ENCODE data around the gene WASF2.
"Not testable (repeated sequence)": the region's sequence is repeated elsewhere in the genome, so short reads cannot be mapped to it uniquely, and the experiment has no call there.

The WASF2 gene

DNA sequence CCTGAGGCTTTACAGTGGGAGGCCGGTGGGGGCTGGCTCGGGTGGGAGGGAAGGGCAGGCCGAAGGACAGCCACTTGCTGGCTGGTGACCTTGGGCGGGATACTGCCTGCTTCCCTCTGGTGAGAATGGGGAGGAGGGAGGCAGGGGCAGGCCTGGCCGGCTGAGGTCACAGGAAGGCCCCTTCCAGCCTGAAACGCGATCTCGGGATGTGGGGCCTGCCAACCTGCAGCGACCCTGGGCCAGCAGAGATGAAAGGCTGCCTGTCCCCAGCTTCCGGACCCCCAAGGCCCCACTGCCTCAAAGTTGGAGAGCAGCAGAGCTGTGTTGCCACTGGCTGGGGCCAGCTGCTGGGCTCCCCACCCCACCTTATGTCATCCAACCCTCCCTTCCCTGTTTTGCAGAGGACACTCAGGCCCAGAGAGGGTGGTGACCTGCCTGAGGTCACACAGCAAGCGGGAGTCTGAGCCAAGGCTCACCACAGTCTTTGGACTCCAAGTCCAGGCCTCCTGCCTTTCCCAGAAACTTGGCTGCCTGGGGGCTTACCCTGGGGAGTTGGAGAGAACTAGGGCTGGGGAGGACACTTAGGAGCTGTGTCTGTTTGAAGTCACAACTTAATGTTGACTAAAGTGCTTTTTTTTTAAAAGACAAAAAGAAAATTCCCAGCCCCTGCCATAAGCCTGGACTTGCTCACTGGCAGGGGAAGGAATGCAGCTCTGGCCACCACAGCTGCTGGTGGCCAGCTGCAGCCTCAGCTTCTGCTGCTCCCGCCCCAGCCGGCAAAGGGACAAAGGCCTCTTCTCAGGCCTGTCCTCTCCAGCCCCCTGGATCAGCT lies 14.8 kb upstream of the WASF2 start:
- H3K27ac ChIP-seq (ENCODE audit: low read depth, low read length, poor library complexity, severe bottlenecking) = peak overlapping the region; percentile 75
- peak overlapping the region; percentile 69; the same call in 1 of the 2 replicates for H2AFZ ChIP-seq (ENCODE audit: low read length)
- no peaks in the 10 kb centered on the region for H3F3A ChIP-seq (ENCODE audit: insufficient read depth, low read length)
- no peak overlapping the region; the same call in 1 of the 2 replicates for H3K9ac ChIP-seq (ENCODE audit: low read length)
- no peak overlapping the region for H3K4me2 ChIP-seq (ENCODE audit: low read length)
- H3K9me3 ChIP-seq (ENCODE audit: low read length) = no peaks in the 10 kb centered on the region
- H4K20me1 ChIP-seq (ENCODE audit: insufficient read depth, low read length) = no peaks in the 10 kb centered on the region
- no peaks in the 10 kb centered on the region for H3K27me3 ChIP-seq (ENCODE audit: insufficient read depth, low read length)
- no peaks in the 10 kb centered on the region for H3K9me2 ChIP-seq (ENCODE audit: low read depth, low read length)
- no peaks in the 10 kb centered on the region for H3K79me2 ChIP-seq (ENCODE audit: insufficient read depth, low read length)
- no peaks in the 10 kb centered on the region for H3K36me3 ChIP-seq (ENCODE audit: insufficient read depth, low read length)
- TF ChIP-seq, protein P1, sequence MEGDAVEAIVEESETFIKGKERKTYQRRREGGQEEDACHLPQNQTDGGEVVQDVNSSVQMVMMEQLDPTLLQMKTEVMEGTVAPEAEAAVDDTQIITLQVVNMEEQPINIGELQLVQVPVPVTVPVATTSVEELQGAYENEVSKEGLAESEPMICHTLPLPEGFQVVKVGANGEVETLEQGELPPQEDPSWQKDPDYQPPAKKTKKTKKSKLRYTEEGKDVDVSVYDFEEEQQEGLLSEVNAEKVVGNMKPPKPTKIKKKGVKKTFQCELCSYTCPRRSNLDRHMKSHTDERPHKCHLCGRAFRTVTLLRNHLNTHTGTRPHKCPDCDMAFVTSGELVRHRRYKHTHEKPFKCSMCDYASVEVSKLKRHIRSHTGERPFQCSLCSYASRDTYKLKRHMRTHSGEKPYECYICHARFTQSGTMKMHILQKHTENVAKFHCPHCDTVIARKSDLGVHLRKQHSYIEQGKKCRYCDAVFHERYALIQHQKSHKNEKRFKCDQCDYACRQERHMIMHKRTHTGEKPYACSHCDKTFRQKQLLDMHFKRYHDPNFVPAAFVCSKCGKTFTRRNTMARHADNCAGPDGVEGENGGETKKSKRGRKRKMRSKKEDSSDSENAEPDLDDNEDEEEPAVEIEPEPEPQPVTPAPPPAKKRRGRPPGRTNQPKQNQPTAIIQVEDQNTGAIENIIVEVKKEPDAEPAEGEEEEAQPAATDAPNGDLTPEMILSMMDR (IDR thresholded peaks at IDR 0.05; ENCODE audit: low read length) = no peak
- no peak for TF ChIP-seq EZH2 (IDR thresholded peaks at IDR 0.05; ENCODE audit: borderline replicate concordance, low read length)
- peaks cover 43% of the 10 kb centered on the region for H3K4me1 ChIP-seq (ENCODE audit: insufficient read depth, low read length, severe bottlenecking)
- H3K4me3 ChIP-seq (ENCODE audit: low read depth, low read length, poor library complexity, severe bottlenecking) = no peak overlapping the region

DNA sequence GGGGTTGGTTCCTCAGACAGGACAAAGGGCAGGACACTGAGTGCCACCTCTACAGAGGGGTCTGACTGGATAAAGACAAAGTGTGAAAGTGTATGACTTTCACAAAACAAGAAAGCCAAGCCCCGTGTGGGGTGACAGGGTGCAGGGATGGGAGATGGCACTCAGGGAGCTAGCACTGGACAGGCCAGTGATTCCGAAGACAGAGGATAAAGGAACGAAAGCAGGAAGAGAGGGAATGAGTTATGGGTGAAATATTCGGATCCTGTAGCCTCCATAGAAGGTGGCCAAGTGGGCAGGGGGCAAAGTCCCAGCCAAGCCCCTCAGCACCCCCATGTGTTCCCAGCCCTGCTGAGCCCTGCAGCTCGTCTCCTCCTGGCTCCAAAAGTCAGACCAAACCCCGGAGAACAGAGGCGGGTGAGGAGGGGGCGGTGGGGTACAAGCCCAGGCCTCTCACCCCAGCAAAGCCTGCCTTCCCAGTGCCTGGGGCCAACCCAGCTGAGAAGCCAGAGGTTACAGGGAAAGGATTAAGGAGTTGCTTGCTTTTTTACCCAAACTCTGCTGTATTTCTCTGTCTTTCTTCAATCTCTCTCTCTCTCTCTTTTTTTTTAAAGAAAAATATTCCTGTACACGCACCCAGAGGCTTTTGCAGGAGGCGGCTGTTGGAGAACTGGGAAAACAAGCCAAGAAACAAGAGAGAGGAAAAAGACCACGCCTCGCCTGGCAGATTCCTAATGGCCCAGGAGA lies 14.0 kb upstream of the WASF2 start:
- Histone ChIP-seq H3K9ac (ENCODE audit: low read length) (no peak overlapping the region; the same call in 1 of the 2 replicates), H3K9me3 (ENCODE audit: low read length) (peaks cover 3% of the 10 kb centered on the region; the same call in 1 of the 2 replicates), H4K20me1 (ENCODE audit: insufficient read depth, low read length) (no peaks in the 10 kb centered on the region), H3K4me1 (ENCODE audit: insufficient read depth, low read length, severe bottlenecking) (peaks cover 40% of the 10 kb centered on the region), H3K4me2 (ENCODE audit: low read length) (no peak overlapping the region), H3K9me2 (ENCODE audit: low read depth, low read length) (no peaks in the 10 kb centered on the region), H3F3A (ENCODE audit: insufficient read depth, low read length) (no peaks in the 10 kb centered on the region), H3K36me3 (ENCODE audit: insufficient read depth, low read length) (no peaks in the 10 kb centered on the region), H3K79me2 (ENCODE audit: insufficient read depth, low read length) (no peaks in the 10 kb centered on the region), H2AFZ (ENCODE audit: low read length) (no peak overlapping the region), H3K27ac (ENCODE audit: low read depth, low read length, poor library complexity, severe bottlenecking) (peak overlapping the region; percentile 60), H3K27me3 (ENCODE audit: insufficient read depth, low read length) (no peaks in the 10 kb centered on the region), H3K4me3 (ENCODE audit: low read depth, low read length, poor library complexity, severe bottlenecking) (no peak overlapping the region)
- TF ChIP-seq, protein P1 (IDR thresholded peaks at IDR 0.05; ENCODE audit: low read length) = no peak
- no peak for TF ChIP-seq EZH2 (IDR thresholded peaks at IDR 0.05; ENCODE audit: borderline replicate concordance, low read length)

DNA sequence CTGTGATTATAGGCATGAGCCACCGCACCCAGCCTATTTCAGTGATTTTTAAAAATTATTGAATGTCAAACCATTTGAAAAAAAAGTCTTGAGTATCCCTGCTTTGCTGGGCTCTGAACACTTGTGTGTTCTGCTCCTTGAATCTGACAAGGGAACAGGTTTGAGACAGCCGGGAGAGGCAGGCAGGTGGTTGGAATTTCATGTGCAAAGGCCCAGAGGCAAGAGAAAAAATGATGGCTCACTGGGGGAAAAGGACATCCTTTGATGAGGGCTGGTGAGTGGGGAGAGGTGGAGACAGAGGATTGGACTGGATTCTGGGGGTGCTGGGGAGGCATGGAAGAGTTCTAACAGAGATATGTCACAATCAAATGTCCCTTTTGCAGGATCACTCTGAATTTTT lies 13.1 kb upstream of the WASF2 start:
- Histone ChIP-seq H3F3A (ENCODE audit: insufficient read depth, low read length) (no peaks in the 10 kb centered on the region), H3K27me3 (ENCODE audit: insufficient read depth, low read length) (no peaks in the 10 kb centered on the region), H4K20me1 (ENCODE audit: insufficient read depth, low read length) (no peaks in the 10 kb centered on the region), H3K9me2 (ENCODE audit: low read depth, low read length) (no peaks in the 10 kb centered on the region), H3K9ac (ENCODE audit: low read length) (no peak overlapping the region), H3K4me3 (ENCODE audit: low read depth, low read length, poor library complexity, severe bottlenecking) (no peak overlapping the region), H3K4me1 (ENCODE audit: insufficient read depth, low read length, severe bottlenecking) (peaks cover 35% of the 10 kb centered on the region), H2AFZ (ENCODE audit: low read length) (no peak overlapping the region), H3K27ac (ENCODE audit: low read depth, low read length, poor library complexity, severe bottlenecking) (peak overlapping the region; percentile 60), H3K4me2 (ENCODE audit: low read length) (no peak overlapping the region), H3K9me3 (ENCODE audit: low read length) (peaks cover 4% of the 10 kb centered on the region; the same call in 1 of the 2 replicates), H3K36me3 (ENCODE audit: insufficient read depth, low read length) (no peaks in the 10 kb centered on the region), H3K79me2 (ENCODE audit: insufficient read depth, low read length) (no peaks in the 10 kb centered on the region)
- TF ChIP-seq, protein P1 (IDR thresholded peaks at IDR 0.05; ENCODE audit: low read length) = no peak
- TF ChIP-seq EZH2 (IDR thresholded peaks at IDR 0.05; ENCODE audit: borderline replicate concordance, low read length) = no peak

DNA sequence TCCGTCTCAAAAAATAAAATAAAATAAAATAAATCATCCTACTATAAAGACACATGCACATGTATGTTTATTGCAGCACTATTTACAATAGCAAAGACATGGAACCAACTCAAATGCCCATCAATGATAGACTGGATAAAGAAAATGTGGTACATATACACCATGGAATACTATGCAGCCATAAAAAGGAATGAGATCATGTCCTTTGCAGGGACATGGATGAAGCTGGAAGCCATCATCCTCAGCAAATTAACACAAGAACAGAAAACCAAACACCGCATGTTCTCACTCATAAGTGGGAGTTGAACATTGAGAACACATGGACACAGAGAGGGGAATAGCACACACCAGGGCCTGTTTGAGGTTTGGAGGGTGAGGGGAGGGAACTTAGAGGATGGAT lies 11.2 kb upstream of the WASF2 start:
- H4K20me1 ChIP-seq (ENCODE audit: insufficient read depth, low read length); H3K4me2 ChIP-seq (ENCODE audit: low read length); H3K36me3 ChIP-seq (ENCODE audit: insufficient read depth, low read length); H3K27ac ChIP-seq (ENCODE audit: low read depth, low read length, poor library complexity, severe bottlenecking); H3K27me3 ChIP-seq (ENCODE audit: insufficient read depth, low read length); H3K4me3 ChIP-seq (ENCODE audit: low read depth, low read length, poor library complexity, severe bottlenecking); H3K79me2 ChIP-seq (ENCODE audit: insufficient read depth, low read length); H3K9me2 ChIP-seq (ENCODE audit: low read depth, low read length); H3K9ac ChIP-seq (ENCODE audit: low read length); H2AFZ ChIP-seq (ENCODE audit: low read length); H3K9me3 ChIP-seq (ENCODE audit: low read length); H3F3A ChIP-seq (ENCODE audit: insufficient read depth, low read length): not testable (repeated sequence)
- peaks cover 43% of the 10 kb centered on the region for H3K4me1 ChIP-seq (ENCODE audit: insufficient read depth, low read length, severe bottlenecking)

Measured in OCI-LY1 (cell line).